KMS-11 (cell line): ENCODE results near the gene IGSF9.

Experiments
- H2AFZ ChIP-seq: fragments of 200-600 bp; sonication (generic); 2 replicates; pipeline ENCODE4 v1.6.1; 2016; ENCODE audit warnings: antibody characterized with exemption, mixed run types, low read depth
- H3K27ac ChIP-seq: fragments of 200-600 bp; sonication (generic); 2 replicates; pipeline ENCODE4 v1.6.1; 2016; ENCODE audit warnings: mild to moderate bottlenecking, mixed run types
- H3K27me3 ChIP-seq: fragments of 200-600 bp; sonication (generic); 2 replicates; pipeline ENCODE4 v1.6.1; 2017; ENCODE audit warnings: mild to moderate bottlenecking, low read depth, mixed run types, moderate library complexity; ENCODE audit not compliant: insufficient read depth
- H3K36me3 ChIP-seq: fragments of 200-600 bp; sonication (generic); 2 replicates; pipeline ENCODE4 v1.6.1; 2017; ENCODE audit warnings: mild to moderate bottlenecking, mixed run types; ENCODE audit not compliant: insufficient read depth
- H3K4me1 ChIP-seq: fragments of 200-600 bp; sonication (generic); 2 replicates; pipeline ENCODE4 v1.6.1; 2016; ENCODE audit warnings: mild to moderate bottlenecking, low read depth, mixed run types; ENCODE audit not compliant: poor library complexity, severe bottlenecking
- H3K4me2 ChIP-seq: fragments of 200-600 bp; sonication (generic); 2 replicates; pipeline ENCODE4 v1.7.0; 2016; ENCODE audit warnings: mild to moderate bottlenecking, mixed run types
- H3K4me3 ChIP-seq: fragments of 200-600 bp; sonication (generic); IDR thresholded peaks from 2 replicates; pipeline ENCODE4 v1.6.1; 2017; ENCODE audit warnings: low read depth, low read length, mixed read lengths; ENCODE audit not compliant: insufficient read depth
- H3K79me2 ChIP-seq: fragments of 200-600 bp; sonication (generic); 2 replicates; pipeline ENCODE4 v1.6.1; 2016; ENCODE audit warnings: low read depth, mixed run types; ENCODE audit not compliant: insufficient read depth
- H3K9ac ChIP-seq: fragments of 200-600 bp; sonication (generic); 2 replicates; pipeline ENCODE4 v1.6.1; 2016; ENCODE audit warnings: mild to moderate bottlenecking, mixed run types
- H4K20me1 ChIP-seq: fragments of 200-600 bp; sonication (generic); 2 replicates; pipeline ENCODE4 v1.6.1; 2016; ENCODE audit warnings: mild to moderate bottlenecking, mixed run types; ENCODE audit not compliant: insufficient read depth
- CTCF ChIP-seq: fragments of 200-600 bp; sonication (generic); conservative IDR thresholded peaks from 2 replicates; pipeline ENCODE4 v1.6.1; 2017; ENCODE audit warnings: low read depth, mild to moderate bottlenecking, antibody characterized with exemption, low read length, moderate library complexity, mixed read lengths

The IGSF9 gene

GRCh38 chr1:159974350-159974965 is 29.0 kb upstream of the IGSF9 start:
- Histone ChIP-seq H3K9ac (no peak overlapping the region), H3K4me2 (no peak overlapping the region)

DNA sequence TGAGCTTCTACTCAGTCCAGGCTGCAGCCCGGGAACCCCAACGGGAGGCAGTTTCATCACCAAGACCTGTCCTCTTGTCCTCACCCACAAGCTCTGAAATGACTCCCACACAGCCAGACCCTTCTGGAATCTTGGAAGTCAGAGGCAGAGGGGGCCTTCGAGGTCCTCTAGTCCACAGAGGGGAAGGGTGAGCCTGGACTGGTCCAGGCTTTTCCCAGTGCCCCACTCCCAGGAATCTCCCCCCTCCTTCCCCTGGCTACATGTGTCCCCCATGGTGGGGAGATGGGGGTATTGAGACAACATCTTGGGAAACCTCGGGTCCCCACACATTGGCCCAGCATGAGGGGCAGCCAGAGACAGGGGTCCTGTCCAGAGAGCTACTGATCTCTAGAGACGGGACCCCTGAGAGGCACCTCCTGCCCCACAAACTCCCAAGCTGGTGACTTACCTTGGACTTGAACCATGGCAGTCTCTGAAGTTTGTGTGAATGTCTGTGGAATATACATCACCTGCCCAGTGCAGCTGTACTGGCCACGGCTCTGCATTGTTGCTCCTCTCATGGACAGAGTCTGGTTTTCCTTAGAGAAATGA is 28.0 kb upstream of the IGSF9 start:
- Histone ChIP-seq H3K27ac (no peak overlapping the region), H3K4me2 (no peak overlapping the region)

More at GRCh38 chr1:159974350-159974965, 29.0 kb upstream of the IGSF9 start:
- H3K27ac ChIP-seq = no peak overlapping the region
- no peaks in the 10 kb centered on the region for H4K20me1 ChIP-seq
- no peak overlapping the region for H3K4me3 ChIP-seq
- H3K27me3 ChIP-seq = no peaks in the 10 kb centered on the region
- TF ChIP-seq CTCF = no peak
- no peaks in the 10 kb centered on the region for H3K79me2 ChIP-seq
- no peaks in the 10 kb centered on the region for H3K36me3 ChIP-seq
- H3K4me1 ChIP-seq = no peaks in the 10 kb centered on the region
- no peak overlapping the region for H2AFZ ChIP-seq

GRCh38 chr1:159972443-159973205 is 27.2 kb upstream of the IGSF9 start:
- TF ChIP-seq CTCF = no peak
- no peaks in the 10 kb centered on the region for H4K20me1 ChIP-seq
- H3K27me3 ChIP-seq = no peaks in the 10 kb centered on the region
- no peak overlapping the region for H3K4me3 ChIP-seq
- no peak overlapping the region for H2AFZ ChIP-seq
- H3K36me3 ChIP-seq = no peaks in the 10 kb centered on the region
- no peak overlapping the region for H3K27ac ChIP-seq
- no peaks in the 10 kb centered on the region for H3K4me1 ChIP-seq
- H3K4me2 ChIP-seq = no peak overlapping the region
- H3K79me2 ChIP-seq = no peaks in the 10 kb centered on the region
- H3K9ac ChIP-seq = no peak overlapping the region

More for the DNA sequence above, 28.0 kb upstream of the IGSF9 start:
- H3K27me3 ChIP-seq = no peaks in the 10 kb centered on the region
- no peak overlapping the region for H2AFZ ChIP-seq
- H3K36me3 ChIP-seq = no peaks in the 10 kb centered on the region
- H3K4me3 ChIP-seq = no peak overlapping the region
- H3K9ac ChIP-seq = no peak overlapping the region
- H3K4me1 ChIP-seq = no peaks in the 10 kb centered on the region
- no peaks in the 10 kb centered on the region for H3K79me2 ChIP-seq
- no peak for TF ChIP-seq CTCF
- no peaks in the 10 kb centered on the region for H4K20me1 ChIP-seq

GRCh38 chr1:159970932-159971342 is 25.5 kb upstream of the IGSF9 start:
- Histone ChIP-seq H3K36me3 (no peaks in the 10 kb centered on the region), H4K20me1 (no peaks in the 10 kb centered on the region), H2AFZ (no peak overlapping the region), H3K79me2 (no peaks in the 10 kb centered on the region), H3K9ac (no peak overlapping the region), H3K27ac (no peak overlapping the region), H3K4me3 (no peak overlapping the region), H3K4me2 (no peak overlapping the region), H3K27me3 (no peaks in the 10 kb centered on the region), H3K4me1 (no peaks in the 10 kb centered on the region)
- TF ChIP-seq CTCF = no peak
